ENCODE measurements around the gene PDE12.

Gene PDE12

DNA sequence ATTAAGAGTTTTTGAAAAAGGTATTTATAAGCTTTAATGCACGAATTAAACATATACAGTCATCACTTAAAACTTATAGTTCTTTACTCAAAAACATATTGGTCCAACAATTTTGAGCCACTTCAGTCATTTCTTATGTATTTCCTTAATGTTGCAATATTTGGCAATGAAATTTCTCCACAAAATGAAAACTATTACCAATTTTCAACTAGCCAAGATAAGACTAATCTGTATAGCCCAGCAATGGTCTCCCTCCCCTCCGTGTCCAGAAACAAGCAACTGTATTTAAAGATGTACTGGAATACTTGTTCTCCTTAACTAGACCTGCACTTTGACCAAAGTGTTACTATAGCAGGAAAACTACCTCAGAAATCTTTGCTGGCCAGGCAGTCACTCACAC is 31.8 kb downstream of the PDE12 start:
- Histone ChIP-seq H3K4ac (ENCODE audit: low read length) (no peak overlapping the region), H3K4me3 (ENCODE audit: low read length in 2 of 2) (no peak overlapping the region)
- WGBS, 2 donors (ENCODE audit: extremely low coverage in 2 of 2, insufficient read length in 2 of 2, insufficient replicate concordance in 1 of 2) = no CpG with 5 or more reads among the region's 2 CpGs

GRCh38 chr3:57592306-57592705 is 36.2 kb downstream of the PDE12 start:
- no peak for DNase-seq (ENCODE audit: low spot score)
- H2BK15ac ChIP-seq (ENCODE audit: low read length) = no peak overlapping the region
- H3K4me1 ChIP-seq (ENCODE audit: control insufficient read depth in 2 of 2, insufficient read depth in 1 of 2, low read depth in 1 of 2, low read length in 2 of 2) = peaks cover 2 to 5% of the 10 kb centered on the region in 2 donors
- H3K27me3 ChIP-seq (ENCODE audit: control insufficient read depth in 3 of 3, insufficient read depth in 3 of 3, low read depth in 1 of 3, low read length in 3 of 3) = no peaks in the 10 kb centered on the region
- no peak overlapping the region for H4K8ac ChIP-seq (ENCODE audit: low read depth, low read length)
- no peak overlapping the region for H3K27ac ChIP-seq (replicated peaks; ENCODE audit: low read length)
- no peak overlapping the region for H3K4me2 ChIP-seq (ENCODE audit: insufficient read depth, low read length, poor library complexity, severe bottlenecking)
- H3K9me3 ChIP-seq (replicated peaks in 1 of 2; ENCODE audit: control insufficient read depth in 2 of 2, insufficient read depth in 1 of 2, low read depth in 1 of 2, low read length in 2 of 2) = no peaks in the 10 kb centered on the region
- H3K4ac ChIP-seq (ENCODE audit: low read length) = no peak overlapping the region
- H3K4me3 ChIP-seq (ENCODE audit: low read length in 2 of 2) = no peak overlapping the region
- H3K18ac ChIP-seq (ENCODE audit: low read length) = no peak overlapping the region
- no CpG with 5 or more reads among the region's 6 CpGs for WGBS, 2 donors (ENCODE audit: extremely low coverage in 2 of 2, insufficient read length in 2 of 2, insufficient replicate concordance in 1 of 2)
- H3K79me1 ChIP-seq (ENCODE audit: low read depth, low read length) = peaks cover 9% of the 10 kb centered on the region
- H2BK5ac ChIP-seq (ENCODE audit: low read length) = no peak overlapping the region
- H2BK12ac ChIP-seq (ENCODE audit: low read length) = no peak overlapping the region
- no peak overlapping the region for H2AFZ ChIP-seq (ENCODE audit: low read length)
- no peak overlapping the region for H2AK5ac ChIP-seq (ENCODE audit: low read depth, low read length)
- no peak overlapping the region for H2BK120ac ChIP-seq (ENCODE audit: low read depth, low read length)
- H3K9ac ChIP-seq (ENCODE audit: low read depth, low read length, poor library complexity) = no peak overlapping the region
- no peak overlapping the region for H3K14ac ChIP-seq (ENCODE audit: low read length)
- H4K91ac ChIP-seq (ENCODE audit: low read depth, low read length, poor library complexity) = no peak overlapping the region
- peaks cover 0 to 55% of the 10 kb centered on the region in 2 donors for H3K36me3 ChIP-seq (replicated peaks in 1 of 2; ENCODE audit: control insufficient read depth in 2 of 2, insufficient read depth in 2 of 2, low read length in 2 of 2)
- H3K23ac ChIP-seq (ENCODE audit: low read depth, low read length, poor library complexity) = no peak overlapping the region

More for the DNA sequence above, 31.8 kb downstream of the PDE12 start:
- H3K79me1 ChIP-seq (ENCODE audit: low read depth, low read length) = peaks cover 4% of the 10 kb centered on the region
- H2BK120ac ChIP-seq (ENCODE audit: low read depth, low read length) = no peak overlapping the region
- no peaks in the 10 kb centered on the region for H3K4me1 ChIP-seq (ENCODE audit: control insufficient read depth in 2 of 2, insufficient read depth in 1 of 2, low read depth in 1 of 2, low read length in 2 of 2)
- no peak overlapping the region for H2BK15ac ChIP-seq (ENCODE audit: low read length)
- no peak overlapping the region for H4K91ac ChIP-seq (ENCODE audit: low read depth, low read length, poor library complexity)
- no peak overlapping the region for H4K8ac ChIP-seq (ENCODE audit: low read depth, low read length)
- no peak overlapping the region for H2BK12ac ChIP-seq (ENCODE audit: low read length)
- H2AK5ac ChIP-seq (ENCODE audit: low read depth, low read length) = no peak overlapping the region
- DNase-seq (ENCODE audit: low spot score) = no peak
- H2AFZ ChIP-seq (ENCODE audit: low read length) = no peak overlapping the region
- H3K9me3 ChIP-seq (replicated peaks in 1 of 2; ENCODE audit: control insufficient read depth in 2 of 2, insufficient read depth in 1 of 2, low read depth in 1 of 2, low read length in 2 of 2) = no peaks in the 10 kb centered on the region
- no peaks in the 10 kb centered on the region for H3K27me3 ChIP-seq (ENCODE audit: control insufficient read depth in 3 of 3, insufficient read depth in 3 of 3, low read depth in 1 of 3, low read length in 3 of 3)
- H3K27ac ChIP-seq (replicated peaks; ENCODE audit: low read length) = no peak overlapping the region
- no peak overlapping the region for H3K4me2 ChIP-seq (ENCODE audit: insufficient read depth, low read length, poor library complexity, severe bottlenecking)
- no peak overlapping the region for H2BK5ac ChIP-seq (ENCODE audit: low read length)
- H3K23ac ChIP-seq (ENCODE audit: low read depth, low read length, poor library complexity) = no peak overlapping the region
- no peak overlapping the region for H3K18ac ChIP-seq (ENCODE audit: low read length)
- no peak overlapping the region for H3K9ac ChIP-seq (ENCODE audit: low read depth, low read length, poor library complexity)
- no peak overlapping the region for H3K14ac ChIP-seq (ENCODE audit: low read length)
- peaks cover 0 to 69% of the 10 kb centered on the region in 2 donors for H3K36me3 ChIP-seq (replicated peaks in 1 of 2; ENCODE audit: control insufficient read depth in 2 of 2, insufficient read depth in 2 of 2, low read length in 2 of 2)

DNA sequence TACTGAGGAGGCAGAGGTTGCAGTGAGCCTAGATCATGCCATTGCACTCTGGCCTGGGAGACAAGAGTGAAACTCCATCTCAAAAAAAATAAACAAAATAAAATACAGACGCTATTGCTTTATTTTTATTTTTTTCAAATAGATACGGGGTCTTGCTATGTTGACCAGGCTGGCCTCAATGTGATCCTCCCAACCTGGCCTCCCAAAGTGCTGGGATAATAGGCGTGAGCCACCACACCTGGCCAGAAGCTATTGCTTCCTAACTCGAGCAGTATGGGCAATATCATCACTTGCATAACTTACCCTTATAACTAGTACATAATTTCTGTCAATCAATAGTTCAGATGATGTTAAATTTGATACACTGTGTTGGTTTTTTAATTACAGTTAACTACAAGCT is 38.1 kb downstream of the PDE12 start:
- H4K91ac ChIP-seq (ENCODE audit: low read depth, low read length, poor library complexity) = no peak overlapping the region
- H2BK12ac ChIP-seq (ENCODE audit: low read length) = no peak overlapping the region
- no peak overlapping the region for H3K18ac ChIP-seq (ENCODE audit: low read length)
- peaks cover 2 to 5% of the 10 kb centered on the region in 2 donors for H3K4me1 ChIP-seq (ENCODE audit: control insufficient read depth in 2 of 2, insufficient read depth in 1 of 2, low read depth in 1 of 2, low read length in 2 of 2)
- no peak overlapping the region for H4K8ac ChIP-seq (ENCODE audit: low read depth, low read length)
- H3K79me1 ChIP-seq (ENCODE audit: low read depth, low read length) = peaks cover 11% of the 10 kb centered on the region
- H2BK5ac ChIP-seq (ENCODE audit: low read length) = no peak overlapping the region
- no peak overlapping the region for H3K27ac ChIP-seq (replicated peaks; ENCODE audit: low read length)
- H3K14ac ChIP-seq (ENCODE audit: low read length) = no peak overlapping the region
- H2AFZ ChIP-seq (ENCODE audit: low read length) = no peak overlapping the region
- H2BK120ac ChIP-seq (ENCODE audit: low read depth, low read length) = no peak overlapping the region
- H2AK5ac ChIP-seq (ENCODE audit: low read depth, low read length) = no peak overlapping the region
- no peak overlapping the region for H3K9ac ChIP-seq (ENCODE audit: low read depth, low read length, poor library complexity)
- DNase-seq (ENCODE audit: low spot score) = no peak
- H3K36me3 ChIP-seq (replicated peaks in 1 of 2; ENCODE audit: control insufficient read depth in 2 of 2, insufficient read depth in 2 of 2, low read length in 2 of 2) = peaks cover 0 to 48% of the 10 kb centered on the region in 2 donors
- H3K4ac ChIP-seq (ENCODE audit: low read length) = no peak overlapping the region
- H3K4me2 ChIP-seq (ENCODE audit: insufficient read depth, low read length, poor library complexity, severe bottlenecking) = no peak overlapping the region
- H3K27me3 ChIP-seq (ENCODE audit: control insufficient read depth in 3 of 3, insufficient read depth in 3 of 3, low read depth in 1 of 3, low read length in 3 of 3) = no peaks in the 10 kb centered on the region
- no peaks in the 10 kb centered on the region for H3K9me3 ChIP-seq (replicated peaks in 1 of 2; ENCODE audit: control insufficient read depth in 2 of 2, insufficient read depth in 1 of 2, low read depth in 1 of 2, low read length in 2 of 2)
- no peak overlapping the region for H3K4me3 ChIP-seq (ENCODE audit: low read length in 2 of 2)
- WGBS, 2 donors (ENCODE audit: extremely low coverage in 2 of 2, insufficient read length in 2 of 2, insufficient replicate concordance in 1 of 2) = no CpG with 5 or more reads among the region's 4 CpGs
- H3K23ac ChIP-seq (ENCODE audit: low read depth, low read length, poor library complexity) = no peak overlapping the region
- no peak overlapping the region for H2BK15ac ChIP-seq (ENCODE audit: low read length)

GRCh38 chr3:57594576-57594975 is 38.5 kb downstream of the PDE12 start:
- no peak overlapping the region for H2AK5ac ChIP-seq (ENCODE audit: low read depth, low read length)
- H4K91ac ChIP-seq (ENCODE audit: low read depth, low read length, poor library complexity) = no peak overlapping the region
- H3K79me1 ChIP-seq (ENCODE audit: low read depth, low read length) = peaks cover 8% of the 10 kb centered on the region
- H3K27ac ChIP-seq (replicated peaks; ENCODE audit: low read length) = no peak overlapping the region
- H3K9ac ChIP-seq (ENCODE audit: low read depth, low read length, poor library complexity) = no peak overlapping the region
- no peak overlapping the region for H2BK5ac ChIP-seq (ENCODE audit: low read length)
- peaks cover 2 to 5% of the 10 kb centered on the region in 2 donors for H3K4me1 ChIP-seq (ENCODE audit: control insufficient read depth in 2 of 2, insufficient read depth in 1 of 2, low read depth in 1 of 2, low read length in 2 of 2)
- no peak overlapping the region for H3K23ac ChIP-seq (ENCODE audit: low read depth, low read length, poor library complexity)
- no peak overlapping the region for H2BK12ac ChIP-seq (ENCODE audit: low read length)
- H3K27me3 ChIP-seq (ENCODE audit: control insufficient read depth in 3 of 3, insufficient read depth in 3 of 3, low read depth in 1 of 3, low read length in 3 of 3) = no peaks in the 10 kb centered on the region
- H3K4ac ChIP-seq (ENCODE audit: low read length) = no peak overlapping the region
- H2BK15ac ChIP-seq (ENCODE audit: low read length) = no peak overlapping the region
- no peak overlapping the region for H3K4me3 ChIP-seq (ENCODE audit: low read length in 2 of 2)
- no peak overlapping the region for H2BK120ac ChIP-seq (ENCODE audit: low read depth, low read length)
- no peak overlapping the region for H3K14ac ChIP-seq (ENCODE audit: low read length)
- H3K18ac ChIP-seq (ENCODE audit: low read length) = no peak overlapping the region
- no peak overlapping the region for H4K8ac ChIP-seq (ENCODE audit: low read depth, low read length)
- WGBS, 2 donors (ENCODE audit: extremely low coverage in 2 of 2, insufficient read length in 2 of 2, insufficient replicate concordance in 1 of 2) = no CpG with 5 or more reads among the region's 5 CpGs
- no peaks in the 10 kb centered on the region for H3K9me3 ChIP-seq (replicated peaks in 1 of 2; ENCODE audit: control insufficient read depth in 2 of 2, insufficient read depth in 1 of 2, low read depth in 1 of 2, low read length in 2 of 2)
- peaks cover 0 to 46% of the 10 kb centered on the region in 2 donors for H3K36me3 ChIP-seq (replicated peaks in 1 of 2; ENCODE audit: control insufficient read depth in 2 of 2, insufficient read depth in 2 of 2, low read length in 2 of 2)
- no peak for DNase-seq (ENCODE audit: low spot score)
- no peak overlapping the region for H2AFZ ChIP-seq (ENCODE audit: low read length)
- H3K4me2 ChIP-seq (ENCODE audit: insufficient read depth, low read length, poor library complexity, severe bottlenecking) = no peak overlapping the region
